Gastrocnemius medialis (tissue), 4 donors: ENCODE results near the gene EGR1. TPM values are rescaled to one million over a fixed set of nuclear protein-coding genes. Genes with fewer than 3 reads are reported as not detected.

Source experiments
- ATAC-seq, 2 donors: fragments of 150-250 bp; one replicate each; pipeline ENCODE4 v1.9.1; 2016
- DNase-seq, 2 donors: peaks; one replicate each; pipeline ENCODE4 v3.0.0-alpha.2; 2019
- H3K27ac ChIP-seq, 4 donors: fragments of 200-600 bp; sonication (generic); 1 replicate in 1 of 4; 2 replicates in 3 of 4; pipeline ENCODE4 v1.5.1; 2016 to 2018; ENCODE audit warnings: mild to moderate bottlenecking in 2 of 4, moderate library complexity in 1 of 4
- H3K27me3 ChIP-seq, 3 donors: fragments of 200-600 bp; sonication (generic) in 2 of 3; 1 replicate in 1 of 3; 2 replicates in 2 of 3; pipeline versions ENCODE4 v1.5.1 to v1.6.0; 2016 to 2019; ENCODE audit warnings: mild to moderate bottlenecking in 1 of 3, moderate library complexity in 1 of 3
- H3K36me3 ChIP-seq, 2 donors: fragments of 200-600 bp; sonication (generic) in 1 of 2; one replicate each; pipeline ENCODE4 v1.5.1; 2017 to 2018
- H3K4me1 ChIP-seq, 2 donors: fragments of 200-600 bp; sonication (generic) in 1 of 2; one replicate each; pipeline ENCODE4 v1.5.1; 2016 to 2017; ENCODE audit warnings: mild to moderate bottlenecking in 2 of 2
- H3K4me3 ChIP-seq, 4 donors: fragments of 200-600 bp; sonication (generic) in 3 of 4; 1 replicate in 1 of 4; 2 replicates in 3 of 4; pipeline ENCODE4 v1.5.1; 2016 to 2019; ENCODE audit warnings: mild to moderate bottlenecking in 2 of 4
- H3K9me3 ChIP-seq, 3 donors: fragments of 200-600 bp; sonication (generic) in 2 of 3; 1 replicate in 1 of 3; 2 replicates in 2 of 3; pipeline ENCODE4 v1.5.1; 2016 to 2019
- CTCF ChIP-seq, 5 experiments: fragments of 450-650 bp in 3 of 5; fragments of 200-600 bp in 2 of 5; sonication (generic) in 2 of 5; IDR thresholded peaks in 4 of 5; conservative IDR thresholded peaks in 1 of 5; 1 replicate in 4 of 5; 2 replicates in 1 of 5; pipeline ENCODE4 v1.5.1; 2016 to 2019; ENCODE audit warnings: antibody characterized with exemption in 5 of 5, mild to moderate bottlenecking in 3 of 5, moderate library complexity in 3 of 5
- POLR2A ChIP-seq, 2 donors: fragments of 450-650 bp; IDR thresholded peaks; one replicate each; pipeline ENCODE4 v1.6.1; 2017; ENCODE audit warnings: antibody characterized with exemption in 2 of 2, mild to moderate bottlenecking in 2 of 2, moderate library complexity in 2 of 2
- in situ Hi-C, 4 donors: fragments of 200-750 bp; cut with MboI; loops; one replicate each; pipeline versions ENCODE4 v1.15.0 to v1.8.0; 2017; ENCODE audit warnings: low sequenced_read_pairs in 4 of 4
- intact Hi-C: fragments of 100-400 bp; cut with DNase I; formaldehyde crosslinking; loops from one replicate; pipeline ENCODE4 v1.15.1; 2023; ENCODE audit warnings: low total_unique reads
- total RNA-seq, 4 donors: library from RNA; depleted of rRNA; stranded (reverse); fragments of >200 nt; gene quantifications; one replicate each; pipeline versions ENCODE4 v1.1.0 to v1.2.3, GENCODE V29; 2016

The EGR1 gene
- total RNA-seq, 4 donors from 2014 or later, result 1.1 to 16.4 (median 7.2) TPM

GRCh38 chr5:138515556-138516245 is 50.4 kb downstream of the EGR1 start:
- DNase-seq (no peak), ATAC-seq (no peak)
- intact Hi-C loops (no loop called here), in situ Hi-C loops (no loop called here)
- Histone ChIP-seq H3K4me3 (no peak overlapping the region), H3K4me1 (peaks cover 0 to 10% of the 10 kb centered on the region in 2 donors), H3K9me3 (no peaks in the 10 kb centered on the region), H3K27ac (no peak overlapping the region), H3K36me3 (peaks cover 0 to 77% of the 10 kb centered on the region in 2 donors), H3K27me3 (no peaks in the 10 kb centered on the region)
- TF ChIP-seq POLR2A (IDR thresholded peaks at IDR 0.05) (no peak), CTCF (IDR thresholded peaks at IDR 0.05 in 4 of 5, conservative IDR thresholded peaks at IDR 0.05 in 1 of 5) (no peak)

- intact Hi-C loops, result no loop called here
- no peaks in the 10 kb centered on the region for H3K9me3 ChIP-seq
- in situ Hi-C loops, result no loop called here
- no peak for ATAC-seq
- H3K27me3 ChIP-seq, result no peaks in the 10 kb centered on the region
- H3K36me3 ChIP-seq, result peaks cover 0 to 63% of the 10 kb centered on the region in 2 donors
- H3K4me1 ChIP-seq, result peaks cover 0 to 10% of the 10 kb centered on the region in 2 donors
- H3K4me3 ChIP-seq, result no peak overlapping the region
- TF ChIP-seq POLR2A (IDR thresholded peaks at IDR 0.05) (no peak), CTCF (IDR thresholded peaks at IDR 0.05 in 4 of 5, conservative IDR thresholded peaks at IDR 0.05 in 1 of 5) (no peak)
- DNase-seq, result no peak
- H3K27ac ChIP-seq, result no peak overlapping the region
Observed at GRCh38 chr5:138517437-138517836, 52.2 kb downstream of the EGR1 start.

Other genes with a start within 250 kb of the EGR1 start
- gene GFRA3, start 190.9 kb upstream of the EGR1 start, total RNA-seq, result under 1 TPM in 1 of 4 donors, not detected in 3; 0.42 TPM
- not detected for gene CDC25C, start 133.7 kb upstream of the EGR1 start, total RNA-seq
- 10 to 100 TPM; 35.7 to 74.7 (median 41.0) TPM for gene FAM53C, start 127.2 kb upstream of the EGR1 start, total RNA-seq
- 100 to 1,000 TPM in 1 of 4 donors, 10 to 100 TPM in 3; 49.4 to 100 (median 74.2) TPM for gene KDM3B, start 112.8 kb upstream of the EGR1 start, total RNA-seq
- 1 to 10 TPM; 1.2 to 7.4 (median 3.4) TPM for gene REEP2, start 26.4 kb upstream of the EGR1 start, total RNA-seq
- gene ETF1, start 77.8 kb downstream of the EGR1 start, total RNA-seq, result 100 to 1,000 TPM in 3 of 4 donors, 10 to 100 TPM in 1; 99.9 to 139 (median 117) TPM
- gene HSPA9, start 109.9 kb downstream of the EGR1 start, total RNA-seq, result 100 to 1,000 TPM; 449 to 840 (median 569) TPM